ENCODE measurements around the gene TESK1.
"Not testable (repeated sequence)": the region's sequence is repeated elsewhere in the genome, so short reads cannot be mapped to it uniquely, and the experiment has no call there.

The TESK1 gene

DNA sequence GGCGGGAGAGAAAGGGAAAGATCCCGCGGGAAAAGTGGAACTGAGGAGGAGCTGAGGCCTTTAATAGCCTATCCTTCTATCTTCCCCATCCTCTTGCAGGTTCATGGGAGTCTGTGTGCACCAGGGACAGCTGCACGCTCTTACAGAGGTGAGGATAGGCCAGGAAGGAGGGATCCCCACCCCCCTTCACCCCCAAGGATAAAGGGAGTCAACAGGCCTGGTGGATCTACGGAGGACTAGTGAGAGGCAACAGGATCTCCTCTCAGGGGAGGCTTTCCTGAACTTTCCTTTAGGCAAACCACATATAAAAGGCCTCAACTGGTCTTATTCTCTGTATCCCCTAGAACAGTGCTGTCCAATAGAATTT, 1.1 kb downstream of the TESK1 start:
- peaks cover 14 to 27% of the 10 kb centered on the region in 2 donors for H3K4me1 ChIP-seq (ENCODE audit: control insufficient read depth in 1 of 2, insufficient read depth in 2 of 2, low read length in 2 of 2)
- peaks cover 21 to 27% of the 10 kb centered on the region in 2 donors for H3K36me3 ChIP-seq (ENCODE audit: control insufficient read depth in 1 of 2, insufficient read depth in 2 of 2, low read length in 2 of 2)
- H3K27me3 ChIP-seq (ENCODE audit: low read depth, low read length), result no peaks in the 10 kb centered on the region
- peak overlapping the region; percentile 20 for H3K27ac ChIP-seq (ENCODE audit: low read length)
- H3K9me3 ChIP-seq (ENCODE audit: control insufficient read depth in 1 of 2, low read length in 2 of 2), result no peaks in the 10 kb centered on the region
- peak overlapping the region; percentile 69 to 72 for H3K4me3 ChIP-seq (ENCODE audit: low read depth in 1 of 2, low read length in 2 of 2)

DNA sequence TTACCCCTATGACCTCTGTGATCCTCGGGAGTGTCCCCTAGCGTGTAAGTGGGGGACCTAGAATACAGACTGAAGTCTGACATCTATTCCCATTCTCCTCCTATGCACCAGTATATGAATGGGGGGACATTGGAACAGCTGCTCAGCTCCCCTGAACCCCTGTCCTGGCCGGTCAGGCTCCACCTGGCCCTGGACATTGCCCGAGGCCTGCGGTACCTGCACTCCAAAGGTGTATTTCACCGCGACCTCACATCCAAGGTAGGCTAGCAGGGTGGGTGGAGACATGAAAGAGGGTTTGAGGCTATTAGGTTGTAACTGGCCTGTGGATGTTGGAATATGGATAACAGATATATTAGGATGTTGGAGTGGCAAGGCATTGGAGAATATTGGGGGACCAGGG, 1.7 kb downstream of the TESK1 start:
- Histone ChIP-seq H3K36me3 (ENCODE audit: control insufficient read depth in 1 of 2, insufficient read depth in 2 of 2, low read length in 2 of 2) (peaks cover 21 to 27% of the 10 kb centered on the region in 2 donors), H3K4me3 (ENCODE audit: low read depth in 1 of 2, low read length in 2 of 2) (peak overlapping the region; percentile 4 to 69), H3K27ac (ENCODE audit: low read length) (no peak overlapping the region), H3K9me3 (ENCODE audit: control insufficient read depth in 1 of 2, low read length in 2 of 2) (no peaks in the 10 kb centered on the region), H3K4me1 (ENCODE audit: control insufficient read depth in 1 of 2, insufficient read depth in 2 of 2, low read length in 2 of 2) (peaks cover 14 to 30% of the 10 kb centered on the region in 2 donors), H3K27me3 (ENCODE audit: low read depth, low read length) (no peaks in the 10 kb centered on the region)

DNA sequence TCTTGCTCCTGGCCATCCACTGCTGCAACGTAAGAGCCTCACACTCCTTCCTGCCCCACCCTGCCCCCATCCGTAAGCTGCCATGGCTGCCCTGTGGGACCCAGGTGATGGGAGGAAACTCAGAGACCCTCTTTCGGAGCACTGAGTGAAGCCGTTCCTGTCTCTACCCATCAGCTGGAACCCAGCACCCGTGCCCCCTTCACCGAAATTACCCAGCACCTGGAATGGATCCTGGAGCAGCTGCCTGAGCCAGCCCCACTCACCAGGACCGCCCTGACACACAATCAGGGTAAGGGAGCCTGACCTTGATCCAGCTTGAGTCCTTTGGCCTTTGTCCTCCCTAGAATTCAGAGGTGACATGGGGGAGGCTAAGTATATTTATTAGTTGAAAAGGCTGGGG, 3.2 kb downstream of the TESK1 start:
- Histone ChIP-seq H3K27ac (ENCODE audit: low read length) (no peak overlapping the region), H3K36me3 (ENCODE audit: control insufficient read depth in 1 of 2, insufficient read depth in 2 of 2, low read length in 2 of 2) (peaks cover 21 to 27% of the 10 kb centered on the region in 2 donors), H3K4me1 (ENCODE audit: control insufficient read depth in 1 of 2, insufficient read depth in 2 of 2, low read length in 2 of 2) (peaks cover 11 to 29% of the 10 kb centered on the region in 2 donors), H3K27me3 (ENCODE audit: low read depth, low read length) (no peaks in the 10 kb centered on the region), H3K9me3 (ENCODE audit: control insufficient read depth in 1 of 2, low read length in 2 of 2) (no peaks in the 10 kb centered on the region), H3K4me3 (ENCODE audit: low read depth in 1 of 2, low read length in 2 of 2) (no peak overlapping the region)

DNA sequence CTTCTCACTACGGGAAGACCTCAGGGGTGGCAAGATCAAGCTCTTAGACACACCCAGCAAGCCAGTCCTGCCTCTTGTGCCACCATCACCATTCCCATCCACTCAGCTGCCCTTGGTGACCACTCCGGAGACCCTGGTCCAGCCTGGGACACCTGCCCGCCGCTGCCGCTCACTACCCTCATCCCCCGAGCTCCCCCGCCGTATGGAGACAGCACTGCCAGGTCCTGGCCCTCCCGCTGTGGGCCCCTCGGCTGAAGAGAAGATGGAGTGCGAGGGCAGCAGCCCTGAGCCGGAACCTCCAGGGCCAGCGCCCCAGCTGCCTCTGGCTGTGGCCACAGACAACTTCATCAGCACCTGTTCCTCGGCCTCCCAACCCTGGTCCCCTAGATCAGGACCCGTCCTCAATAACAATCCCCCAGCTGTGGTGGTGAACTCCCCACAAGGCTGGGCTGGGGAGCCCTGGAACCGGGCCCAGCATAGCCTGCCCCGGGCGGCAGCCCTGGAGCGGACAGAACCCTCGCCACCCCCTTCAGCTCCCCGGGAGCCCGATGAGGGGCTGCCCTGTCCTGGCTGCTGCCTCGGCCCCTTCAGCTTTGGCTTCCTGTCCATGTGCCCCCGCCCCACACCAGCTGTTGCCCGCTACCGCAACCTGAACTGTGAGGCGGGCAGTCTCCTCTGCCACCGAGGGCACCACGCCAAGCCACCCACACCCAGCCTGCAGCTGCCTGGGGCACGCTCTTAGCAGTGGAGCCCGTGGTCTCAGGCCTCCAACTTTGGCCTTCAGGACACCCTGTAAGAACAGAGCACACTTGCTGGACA, 4.1 kb downstream of the TESK1 start:
- Histone ChIP-seq H3K27me3 (ENCODE audit: low read depth, low read length) (no peaks in the 10 kb centered on the region), H3K36me3 (ENCODE audit: control insufficient read depth in 1 of 2, insufficient read depth in 2 of 2, low read length in 2 of 2) (peaks cover 21 to 27% of the 10 kb centered on the region in 2 donors), H3K27ac (ENCODE audit: low read length) (no peak overlapping the region), H3K4me1 (ENCODE audit: control insufficient read depth in 1 of 2, insufficient read depth in 2 of 2, low read length in 2 of 2) (peaks cover 4 to 25% of the 10 kb centered on the region in 2 donors), H3K4me3 (ENCODE audit: low read depth in 1 of 2, low read length in 2 of 2) (no peak overlapping the region), H3K9me3 (ENCODE audit: control insufficient read depth in 1 of 2, low read length in 2 of 2) (no peaks in the 10 kb centered on the region)

DNA sequence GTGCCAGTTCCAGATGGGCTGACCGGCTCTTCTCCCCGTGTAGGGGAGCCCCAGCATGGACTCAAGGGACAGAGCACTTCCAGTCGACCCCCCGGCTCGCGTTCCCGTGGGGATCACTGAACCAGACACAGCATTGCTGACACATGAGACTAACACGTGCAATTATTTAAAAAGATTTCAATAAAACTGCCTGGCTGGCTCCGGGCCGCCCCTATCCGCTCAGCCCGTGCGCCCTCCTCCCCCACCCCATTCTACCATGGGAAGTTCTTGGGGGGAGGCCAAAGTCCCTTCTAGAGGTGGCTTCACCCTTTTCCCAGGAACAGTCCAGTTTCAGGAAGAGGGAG, 4.7 kb downstream of the TESK1 start:
- H3K4me1 ChIP-seq (ENCODE audit: control insufficient read depth in 1 of 2, insufficient read depth in 2 of 2, low read length in 2 of 2), result peaks cover 4 to 22% of the 10 kb centered on the region in 2 donors
- no peak overlapping the region for H3K27ac ChIP-seq (ENCODE audit: low read length)
- H3K36me3 ChIP-seq (ENCODE audit: control insufficient read depth in 1 of 2, insufficient read depth in 2 of 2, low read length in 2 of 2), result peaks cover 21 to 27% of the 10 kb centered on the region in 2 donors
- no peaks in the 10 kb centered on the region for H3K9me3 ChIP-seq (ENCODE audit: control insufficient read depth in 1 of 2, low read length in 2 of 2)
- no peaks in the 10 kb centered on the region for H3K27me3 ChIP-seq (ENCODE audit: low read depth, low read length)
- no peak overlapping the region for H3K4me3 ChIP-seq (ENCODE audit: low read depth in 1 of 2, low read length in 2 of 2)

DNA sequence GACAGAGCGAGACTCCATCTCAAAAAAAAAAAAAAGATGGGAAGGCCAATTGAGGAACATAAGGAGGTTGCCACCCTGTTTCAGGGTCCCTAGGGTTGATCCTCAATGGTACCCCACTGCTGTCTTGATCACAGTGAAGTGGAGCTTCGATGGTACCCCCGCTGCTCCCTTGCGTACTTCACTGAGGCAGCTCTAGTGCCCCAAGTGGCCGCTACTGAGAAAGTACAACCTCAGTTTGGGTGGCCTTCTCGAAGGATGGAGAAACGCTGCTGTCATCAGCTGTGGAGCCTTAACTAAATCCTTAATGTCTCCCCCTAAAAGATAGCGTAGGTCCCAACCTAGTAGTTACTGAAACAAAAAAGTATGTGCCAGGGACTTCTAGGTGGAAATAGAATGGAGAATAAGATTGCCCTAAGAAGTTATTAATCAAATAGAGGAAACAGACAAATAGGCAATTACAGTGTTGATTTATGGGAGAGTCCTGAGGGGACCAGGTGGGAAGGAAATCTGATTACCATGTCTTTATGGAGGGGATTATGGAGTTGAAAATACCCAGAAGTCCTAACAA, 6.3 kb downstream of the TESK1 start:
- Histone ChIP-seq H3K27me3 (ENCODE audit: low read depth, low read length) (no peaks in the 10 kb centered on the region), H3K4me3 (ENCODE audit: low read depth in 1 of 2, low read length in 2 of 2) (no peak overlapping the region)

DNA sequence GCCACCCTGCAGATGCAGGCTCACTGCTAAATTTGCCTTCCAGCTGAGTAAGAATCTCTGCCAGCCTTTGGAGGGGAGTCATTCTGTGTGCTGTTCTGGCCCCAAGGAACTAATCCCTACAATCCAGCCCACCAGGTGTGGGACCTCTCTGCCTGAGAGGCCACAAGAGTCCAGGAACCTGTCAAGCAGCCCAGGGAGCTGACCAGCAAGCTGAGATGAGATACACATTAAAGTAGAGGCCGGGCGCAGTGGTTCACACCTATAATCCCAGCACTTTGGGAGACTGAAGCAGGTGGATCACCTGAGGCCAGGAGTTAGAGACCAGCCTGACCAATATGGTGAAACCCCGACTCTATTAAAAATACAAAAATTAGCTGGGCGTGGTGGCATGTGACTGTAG, 7.0 kb downstream of the TESK1 start:
- not testable (repeated sequence) for H3K4me1 ChIP-seq (ENCODE audit: control insufficient read depth in 1 of 2, insufficient read depth in 2 of 2, low read length in 2 of 2); H3K27me3 ChIP-seq (ENCODE audit: low read depth, low read length); H3K27ac ChIP-seq (ENCODE audit: low read length); H3K9me3 ChIP-seq (ENCODE audit: control insufficient read depth in 1 of 2, low read length in 2 of 2); H3K4me3 ChIP-seq (ENCODE audit: low read depth in 1 of 2, low read length in 2 of 2)
- H3K36me3 ChIP-seq (ENCODE audit: control insufficient read depth in 1 of 2, insufficient read depth in 2 of 2, low read length in 2 of 2), result peaks cover 21 to 27% of the 10 kb centered on the region in 2 donors

More for the DNA sequence above, 6.3 kb downstream of the TESK1 start:
- peaks cover 21 to 27% of the 10 kb centered on the region in 2 donors for H3K36me3 ChIP-seq (ENCODE audit: control insufficient read depth in 1 of 2, insufficient read depth in 2 of 2, low read length in 2 of 2)
- no peaks in the 10 kb centered on the region for H3K9me3 ChIP-seq (ENCODE audit: control insufficient read depth in 1 of 2, low read length in 2 of 2)
- H3K4me1 ChIP-seq (ENCODE audit: control insufficient read depth in 1 of 2, insufficient read depth in 2 of 2, low read length in 2 of 2), result peaks cover under 1 to 15% of the 10 kb centered on the region in 2 donors
- H3K27ac ChIP-seq (ENCODE audit: low read length), result no peak overlapping the region

DNA sequence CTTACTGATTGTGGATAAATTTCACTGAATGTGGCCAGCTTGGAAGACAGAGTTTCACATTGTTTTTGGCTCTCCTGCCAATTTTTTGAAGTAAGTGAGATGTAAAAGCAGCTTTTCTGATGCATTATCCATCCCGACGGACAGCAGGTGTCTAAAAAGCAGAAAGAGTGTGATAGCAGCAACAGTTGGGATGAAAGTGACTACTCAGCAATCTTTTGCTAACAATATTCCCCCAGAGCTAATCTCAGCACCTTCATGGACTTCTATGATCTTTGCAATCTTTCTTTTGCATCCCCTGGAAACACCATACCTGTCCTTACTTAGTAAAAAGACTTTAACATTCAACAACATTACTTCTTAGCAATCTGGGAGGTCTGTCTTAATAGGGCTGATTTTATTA, 7.8 kb downstream of the TESK1 start:
- peaks cover 17 to 21% of the 10 kb centered on the region in 2 donors for H3K36me3 ChIP-seq (ENCODE audit: control insufficient read depth in 1 of 2, insufficient read depth in 2 of 2, low read length in 2 of 2)
- H3K4me1 ChIP-seq (ENCODE audit: control insufficient read depth in 1 of 2, insufficient read depth in 2 of 2, low read length in 2 of 2), result peaks cover 3% of the 10 kb centered on the region in 2 donors
- no peaks in the 10 kb centered on the region for H3K9me3 ChIP-seq (ENCODE audit: control insufficient read depth in 1 of 2, low read length in 2 of 2)
- no peaks in the 10 kb centered on the region for H3K27me3 ChIP-seq (ENCODE audit: low read depth, low read length)
- H3K4me3 ChIP-seq (ENCODE audit: low read depth in 1 of 2, low read length in 2 of 2), result no peak overlapping the region
- H3K27ac ChIP-seq (ENCODE audit: low read length), result no peak overlapping the region

DNA sequence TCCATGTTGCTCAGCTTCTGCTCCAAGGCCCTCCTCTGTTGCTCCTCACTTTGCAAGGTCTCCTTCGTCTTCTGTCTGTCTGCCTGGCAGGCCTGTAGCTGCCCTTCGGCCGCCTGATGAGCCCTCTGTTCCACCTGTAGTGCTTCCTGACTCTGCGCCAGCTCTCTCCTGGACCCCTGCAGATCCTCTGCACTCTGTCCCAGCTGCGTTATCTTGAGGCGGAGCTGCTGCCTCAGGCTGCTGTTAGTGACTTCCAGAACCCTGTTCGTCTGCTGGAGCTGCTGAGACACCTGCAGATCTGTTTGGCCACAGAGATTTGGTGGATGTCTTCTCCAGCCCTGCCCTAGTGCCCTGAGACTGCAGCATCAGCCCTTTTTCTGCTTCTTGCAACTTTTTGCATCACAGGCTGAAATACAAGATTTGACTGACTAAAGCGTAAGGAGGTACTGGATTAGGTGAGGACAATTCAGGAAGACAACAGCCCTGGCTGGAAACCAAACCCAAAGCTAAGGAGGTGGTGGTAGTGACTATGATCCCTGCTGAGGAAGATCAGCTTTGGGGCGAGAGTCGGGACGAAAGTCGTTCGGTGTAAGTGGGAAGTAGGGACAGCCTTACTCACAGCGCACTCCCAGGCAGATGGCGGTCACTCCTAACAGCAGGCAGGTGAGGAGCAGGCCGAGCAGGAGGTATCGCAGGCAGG, 11.1 kb downstream of the TESK1 start:
- H3K36me3 ChIP-seq (ENCODE audit: control insufficient read depth in 1 of 2, insufficient read depth in 2 of 2, low read length in 2 of 2), result no peaks in the 10 kb centered on the region
- H3K9me3 ChIP-seq (ENCODE audit: control insufficient read depth in 1 of 2, low read length in 2 of 2), result no peaks in the 10 kb centered on the region
- H3K4me1 ChIP-seq (ENCODE audit: control insufficient read depth in 1 of 2, insufficient read depth in 2 of 2, low read length in 2 of 2), result peaks cover 3 to 8% of the 10 kb centered on the region in 2 donors
- no peak overlapping the region for H3K4me3 ChIP-seq (ENCODE audit: low read depth in 1 of 2, low read length in 2 of 2)
- no peaks in the 10 kb centered on the region for H3K27me3 ChIP-seq (ENCODE audit: low read depth, low read length)
- no peak overlapping the region for H3K27ac ChIP-seq (ENCODE audit: low read length)

DNA sequence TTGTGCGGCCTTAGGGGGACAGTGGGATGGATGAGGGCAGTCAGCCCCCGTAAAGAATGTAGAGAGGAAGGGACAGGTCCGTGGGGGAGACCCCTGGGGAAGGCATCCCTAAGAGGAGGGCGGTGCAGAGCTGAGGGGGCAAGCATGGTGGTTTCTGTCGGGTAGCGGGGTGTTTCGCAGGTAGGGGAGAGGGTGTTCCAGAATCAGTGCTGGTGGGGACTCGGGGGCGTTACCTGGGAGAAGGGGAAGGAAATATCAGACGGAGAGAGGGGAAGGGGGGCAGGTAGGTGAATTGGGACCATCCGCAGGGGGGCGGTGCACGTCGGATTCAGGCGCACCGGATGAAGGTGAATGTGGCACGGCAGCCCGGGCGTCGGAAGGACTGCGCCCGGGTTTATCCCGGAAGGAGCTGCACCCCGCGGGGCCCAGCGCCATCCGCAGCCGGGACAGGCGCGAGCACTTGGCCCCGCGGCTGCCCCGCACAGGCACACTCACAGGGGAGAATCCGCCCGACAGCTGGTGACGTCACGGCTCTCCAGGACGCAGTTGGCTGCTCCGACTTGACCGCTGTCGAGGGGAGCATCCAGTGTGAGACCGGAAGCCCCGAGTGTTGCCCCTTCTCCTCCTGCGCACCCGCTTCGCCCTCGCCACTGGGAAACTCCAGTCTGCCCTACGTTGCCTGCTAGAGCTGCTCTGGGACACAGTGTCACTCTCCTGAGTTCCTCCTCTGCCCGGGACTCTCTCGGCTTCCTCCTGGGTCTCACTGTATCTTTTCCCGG, 11.8 kb downstream of the TESK1 start:
- no peaks in the 10 kb centered on the region for H3K27me3 ChIP-seq (ENCODE audit: low read depth, low read length)
- H3K4me3 ChIP-seq (ENCODE audit: low read depth in 1 of 2, low read length in 2 of 2), result peak overlapping the region; percentile 60 to 64

DNA sequence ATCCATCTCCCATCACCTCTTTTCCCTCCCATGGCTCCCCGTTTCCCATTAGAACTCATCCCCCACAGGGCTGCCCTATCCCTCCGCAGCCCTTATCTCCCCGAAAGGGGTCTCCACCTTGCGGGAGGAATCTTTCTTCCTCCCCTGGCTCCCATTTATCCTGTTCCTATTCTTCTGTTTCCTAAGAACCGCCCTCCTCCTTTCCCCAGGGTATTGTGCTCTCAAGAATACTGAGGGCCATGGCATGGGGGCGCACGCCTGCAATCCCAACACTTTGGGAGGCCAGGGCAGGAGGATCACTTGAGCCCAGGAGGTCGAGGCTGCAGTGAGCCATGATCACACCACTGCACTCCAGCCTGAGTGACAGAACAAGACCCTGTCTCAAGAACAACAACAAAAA, 12.5 kb downstream of the TESK1 start:
- H3K27ac ChIP-seq (ENCODE audit: low read length), result no peak overlapping the region
- peak overlapping the region; percentile 60 to 64 for H3K4me3 ChIP-seq (ENCODE audit: low read depth in 1 of 2, low read length in 2 of 2)

More for the DNA sequence above, 11.8 kb downstream of the TESK1 start:
- no peaks in the 10 kb centered on the region for H3K9me3 ChIP-seq (ENCODE audit: control insufficient read depth in 1 of 2, low read length in 2 of 2)
- no peaks in the 10 kb centered on the region for H3K36me3 ChIP-seq (ENCODE audit: control insufficient read depth in 1 of 2, insufficient read depth in 2 of 2, low read length in 2 of 2)
- no peak overlapping the region for H3K27ac ChIP-seq (ENCODE audit: low read length)
- peaks cover 0 to 8% of the 10 kb centered on the region in 2 donors for H3K4me1 ChIP-seq (ENCODE audit: control insufficient read depth in 1 of 2, insufficient read depth in 2 of 2, low read length in 2 of 2)

More for the DNA sequence above, 12.5 kb downstream of the TESK1 start:
- no peaks in the 10 kb centered on the region for H3K27me3 ChIP-seq (ENCODE audit: low read depth, low read length)
- no peaks in the 10 kb centered on the region for H3K36me3 ChIP-seq (ENCODE audit: control insufficient read depth in 1 of 2, insufficient read depth in 2 of 2, low read length in 2 of 2)
- H3K9me3 ChIP-seq (ENCODE audit: control insufficient read depth in 1 of 2, low read length in 2 of 2), result no peaks in the 10 kb centered on the region
- peaks cover 0 to 8% of the 10 kb centered on the region in 2 donors for H3K4me1 ChIP-seq (ENCODE audit: control insufficient read depth in 1 of 2, insufficient read depth in 2 of 2, low read length in 2 of 2)

Measured in muscle layer of duodenum (tissue), 2 donors.